Fibroblast of pulmonary artery (primary cell): ENCODE measurements around the gene NUP214.
"Not testable (repeated sequence)": the region's sequence is repeated elsewhere in the genome, so short reads cannot be mapped to it uniquely, and the experiment has no call there.

ENCODE experiments used
- DNase-seq: peaks from one replicate; pipeline ENCODE4 v3.0.0-alpha.2; 2010; ENCODE audit warnings: low read depth
- H3K4me3 ChIP-seq: replicated peaks from 2 replicates; pipeline ENCODE4 v1.5.1; 2011; ENCODE audit warnings: low read depth, mild to moderate bottlenecking, control low read depth, low read length, moderate library complexity
- TF ChIP-seq, protein P1 (sequence below): IDR thresholded peaks from 2 replicates; pipeline ENCODE4 v1.5.1; 2011; ENCODE audit warnings: mild to moderate bottlenecking, control low read depth, low read length, inconsistent platforms; ENCODE audit errors: missing control alignments

NUP214 gene

DNA sequence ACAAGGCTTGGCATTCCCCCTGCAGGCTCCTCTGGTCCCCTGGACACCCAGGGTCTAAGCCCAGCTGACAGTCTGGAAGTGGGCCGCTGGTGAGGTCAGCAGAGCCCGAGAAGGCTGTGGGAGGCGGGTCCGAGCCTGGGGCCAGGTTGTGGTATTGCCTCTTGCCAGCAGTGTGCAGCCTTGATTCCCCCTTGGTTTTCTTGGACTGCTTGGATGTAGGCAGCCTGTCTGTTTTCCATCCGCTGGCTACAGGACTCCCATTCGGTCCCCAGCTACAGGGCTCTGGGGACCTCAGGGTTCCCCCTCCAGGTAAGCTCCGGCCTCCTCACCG lies 27.5 kb upstream of the NUP214 start:
- TF ChIP-seq, protein P1, sequence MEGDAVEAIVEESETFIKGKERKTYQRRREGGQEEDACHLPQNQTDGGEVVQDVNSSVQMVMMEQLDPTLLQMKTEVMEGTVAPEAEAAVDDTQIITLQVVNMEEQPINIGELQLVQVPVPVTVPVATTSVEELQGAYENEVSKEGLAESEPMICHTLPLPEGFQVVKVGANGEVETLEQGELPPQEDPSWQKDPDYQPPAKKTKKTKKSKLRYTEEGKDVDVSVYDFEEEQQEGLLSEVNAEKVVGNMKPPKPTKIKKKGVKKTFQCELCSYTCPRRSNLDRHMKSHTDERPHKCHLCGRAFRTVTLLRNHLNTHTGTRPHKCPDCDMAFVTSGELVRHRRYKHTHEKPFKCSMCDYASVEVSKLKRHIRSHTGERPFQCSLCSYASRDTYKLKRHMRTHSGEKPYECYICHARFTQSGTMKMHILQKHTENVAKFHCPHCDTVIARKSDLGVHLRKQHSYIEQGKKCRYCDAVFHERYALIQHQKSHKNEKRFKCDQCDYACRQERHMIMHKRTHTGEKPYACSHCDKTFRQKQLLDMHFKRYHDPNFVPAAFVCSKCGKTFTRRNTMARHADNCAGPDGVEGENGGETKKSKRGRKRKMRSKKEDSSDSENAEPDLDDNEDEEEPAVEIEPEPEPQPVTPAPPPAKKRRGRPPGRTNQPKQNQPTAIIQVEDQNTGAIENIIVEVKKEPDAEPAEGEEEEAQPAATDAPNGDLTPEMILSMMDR: no peak
- no peak overlapping the region for H3K4me3 ChIP-seq
- DNase-seq: no peak

DNA sequence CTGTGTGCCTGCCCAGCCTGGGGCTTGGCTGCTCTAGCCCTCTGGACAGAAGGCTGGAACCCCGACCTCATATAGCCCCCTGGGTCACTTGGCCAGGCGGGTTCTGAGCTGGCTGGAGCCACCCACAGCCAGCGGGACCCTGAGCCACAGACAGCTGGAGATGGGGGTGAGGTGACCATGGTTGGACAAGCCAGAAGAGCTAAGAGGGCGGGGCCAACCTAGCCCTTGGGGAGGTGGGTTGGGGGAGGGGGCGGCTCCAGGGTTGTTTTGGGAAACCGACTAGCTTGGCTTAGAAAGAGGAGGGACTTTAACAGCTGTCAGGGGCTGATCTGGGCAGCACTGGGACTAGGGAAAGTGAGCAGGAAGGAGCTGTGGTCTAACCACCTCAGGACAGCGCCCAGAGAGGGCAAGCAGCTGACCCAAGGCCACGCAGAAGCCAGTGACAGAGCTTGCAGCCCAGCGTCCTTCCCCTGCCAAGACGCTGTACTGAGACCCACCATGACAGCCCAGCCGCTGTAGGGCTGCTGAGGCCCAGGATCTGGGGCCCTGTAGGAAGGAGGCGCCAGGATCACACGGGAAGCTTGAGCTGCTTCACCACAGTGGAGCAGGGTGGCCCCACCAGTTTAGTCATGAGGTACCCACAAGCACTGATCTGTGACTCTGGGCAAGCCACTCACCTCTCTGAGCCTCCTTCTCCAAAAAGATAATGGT lies 26.8 kb upstream of the NUP214 start:
- DNase-seq: no peak
- TF ChIP-seq, protein P1: no peak
- no peak overlapping the region for H3K4me3 ChIP-seq

DNA sequence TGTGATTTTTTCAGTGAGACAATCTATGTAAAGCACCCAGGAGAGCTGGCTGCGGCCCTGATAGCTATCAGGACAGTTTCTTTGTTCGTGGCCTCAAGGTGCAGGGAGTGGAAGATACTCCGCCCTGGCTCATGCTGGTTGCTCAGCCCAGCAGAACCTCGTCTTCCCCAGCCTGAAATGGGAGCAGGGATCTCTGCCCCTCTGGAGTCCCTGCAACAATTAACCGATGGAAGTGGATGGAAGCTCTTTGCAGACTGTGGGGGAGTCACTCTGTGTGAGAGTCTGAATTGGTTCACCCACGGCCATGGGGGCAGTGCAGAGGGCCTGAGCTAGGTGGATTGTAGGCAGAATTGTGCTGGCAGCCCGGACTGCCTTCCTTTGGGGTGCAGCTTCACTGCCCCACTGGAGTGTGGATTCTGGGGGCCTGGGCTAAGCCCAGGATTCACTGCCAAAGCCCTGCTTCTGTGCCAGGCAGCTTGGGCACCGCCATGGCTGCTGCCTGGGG lies 26.2 kb upstream of the NUP214 start:
- TF ChIP-seq, protein P1: no peak
- H3K4me3 ChIP-seq: no peak overlapping the region
- no peak for DNase-seq

DNA sequence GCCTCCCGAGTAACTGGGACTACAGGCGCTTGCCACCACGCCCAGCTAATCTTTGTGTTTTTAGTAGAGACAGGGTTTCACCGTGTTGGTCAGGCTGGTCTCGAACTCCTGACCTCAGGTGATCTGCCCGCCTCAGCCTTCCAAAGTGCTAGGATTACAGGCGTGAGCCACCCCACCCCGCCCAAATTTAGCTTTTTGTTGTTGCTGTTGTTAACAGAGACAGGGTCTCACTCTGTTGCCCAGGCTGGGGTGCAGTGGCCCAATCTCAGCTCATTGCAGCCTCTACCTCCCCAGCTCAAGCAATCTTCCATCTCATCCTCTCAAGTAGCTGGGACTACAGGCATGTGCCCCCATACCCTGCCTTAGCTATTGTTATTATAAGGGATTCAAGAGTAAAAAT lies 25.5 kb upstream of the NUP214 start:
- H3K4me3 ChIP-seq, DNase-seq: not testable (repeated sequence)

DNA sequence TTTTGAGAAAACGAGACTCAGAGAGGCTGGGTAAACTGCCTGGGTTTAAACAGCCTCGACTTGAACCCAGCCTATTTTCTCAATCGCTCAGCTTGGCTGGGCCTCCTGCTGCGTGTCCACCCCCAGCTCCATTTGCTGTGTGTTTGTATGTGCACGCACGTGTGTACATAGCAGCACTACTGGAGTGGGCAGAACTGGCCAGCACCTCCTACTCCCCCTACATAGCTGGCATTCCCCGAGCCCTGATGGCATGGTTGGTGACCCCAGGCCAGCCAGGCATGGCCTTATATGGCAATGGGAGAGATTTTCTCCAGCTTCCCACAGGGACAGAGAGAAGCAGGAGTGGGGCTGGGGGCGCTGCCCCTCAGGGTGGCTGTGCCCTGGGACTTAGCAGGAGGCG lies 24.9 kb upstream of the NUP214 start:
- H3K4me3 ChIP-seq: no peak overlapping the region
- peak; percentile 25 for DNase-seq
- TF ChIP-seq, protein P1: no peak

DNA sequence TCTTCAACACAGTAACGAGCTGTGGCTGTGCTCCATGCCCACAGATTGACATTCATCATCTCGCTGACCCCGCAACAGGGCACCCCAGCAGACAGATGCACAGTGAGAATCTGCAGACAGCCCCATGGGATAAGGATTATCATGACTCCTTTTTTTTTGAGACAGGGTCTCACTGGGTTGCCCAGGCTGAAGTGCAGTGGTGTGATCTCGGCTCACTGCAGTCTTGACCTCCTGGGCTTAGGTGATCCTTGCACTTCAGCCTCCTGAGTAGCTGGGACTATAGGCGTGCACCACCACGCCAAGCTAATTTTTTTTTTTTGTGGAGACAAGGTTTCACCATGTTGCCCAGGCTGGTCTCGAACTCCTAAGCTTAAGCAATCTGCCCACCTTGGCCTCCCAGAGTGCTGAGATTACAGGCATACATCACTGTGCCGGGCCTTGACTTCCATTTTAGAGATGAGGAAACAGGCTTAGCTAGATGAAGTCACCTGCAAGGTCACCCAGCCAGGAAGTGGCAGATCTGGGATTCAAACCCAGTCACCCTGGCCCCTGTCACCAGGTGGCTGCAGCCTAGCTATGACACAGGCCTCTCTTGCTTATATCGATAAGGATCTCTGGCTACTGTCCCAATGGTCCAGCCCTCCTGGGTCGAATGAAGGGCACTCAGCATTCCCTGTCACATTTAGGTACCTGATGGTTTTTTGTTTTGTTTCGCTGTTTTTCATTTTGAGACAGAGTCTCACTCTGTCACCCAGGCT lies 24.0 kb upstream of the NUP214 start:
- TF ChIP-seq, protein P1: no peak
- DNase-seq: no peak

DNA sequence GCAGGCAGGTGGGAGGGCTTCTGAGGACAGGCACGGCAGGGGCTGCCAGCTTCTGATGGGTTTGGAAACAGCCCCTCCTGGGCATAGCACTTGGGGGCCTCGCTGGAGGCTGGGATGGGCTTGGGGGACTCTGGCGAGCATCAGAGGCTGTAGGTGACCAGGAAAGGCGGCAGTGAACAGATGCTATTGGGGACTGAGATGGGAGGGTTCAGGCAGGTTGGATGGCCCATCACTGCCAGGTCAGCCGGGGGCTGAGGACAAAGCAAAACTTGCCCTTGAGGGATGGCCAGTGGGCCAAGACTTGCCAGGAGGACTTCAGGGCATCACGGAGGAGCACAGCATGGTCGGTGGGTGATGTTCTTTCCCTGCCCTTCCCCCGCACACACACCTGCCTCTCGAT lies 22.4 kb upstream of the NUP214 start:
- TF ChIP-seq, protein P1: no peak
- DNase-seq: no peak
- H3K4me3 ChIP-seq: no peak overlapping the region

More for the DNA sequence above, 24.0 kb upstream of the NUP214 start:
- no peak overlapping the region for H3K4me3 ChIP-seq
